Neuronal stem cell (in vitro differentiated cells): Measurements from ENCODE around the gene C22orf39.

ENCODE experiments used
- DNase-seq: peaks from one replicate; pipeline ENCODE4 v3.0.0-alpha.2; 2013; ENCODE audit warnings: low spot score
- H2AFZ ChIP-seq: one replicate; pipeline ENCODE4 v1.6.1; 2013; ENCODE audit warnings: mild to moderate bottlenecking, low read length, inconsistent platforms
- H2AK5ac ChIP-seq: 2 replicates; pipeline ENCODE4 v1.6.1; 2013; ENCODE audit warnings: low read depth, mild to moderate bottlenecking, inconsistent platforms, low read length, moderate library complexity, mixed read lengths
- H2BK120ac ChIP-seq: 2 replicates; pipeline ENCODE4 v1.6.1; 2013; ENCODE audit warnings: low read depth, mild to moderate bottlenecking, inconsistent platforms, low read length, moderate library complexity, mixed read lengths
- H2BK12ac ChIP-seq: one replicate; pipeline ENCODE4 v1.6.1; 2013; ENCODE audit warnings: low read length, inconsistent platforms
- H2BK15ac ChIP-seq: 2 replicates; pipeline ENCODE4 v1.6.1; 2013; ENCODE audit warnings: mild to moderate bottlenecking, low read length, inconsistent platforms, mixed read lengths
- H2BK5ac ChIP-seq: one replicate; pipeline ENCODE4 v1.6.1; 2013; ENCODE audit warnings: inconsistent platforms, mild to moderate bottlenecking, low read length, moderate library complexity
- H3K14ac ChIP-seq: one replicate; pipeline ENCODE4 v1.6.1; 2013; ENCODE audit warnings: low read length, inconsistent platforms
- H3K18ac ChIP-seq: 2 replicates; pipeline ENCODE4 v1.6.1; 2013; ENCODE audit warnings: low read length, inconsistent platforms
- H3K23ac ChIP-seq: 2 replicates; pipeline ENCODE4 v1.6.1; 2013; ENCODE audit warnings: low read depth, mild to moderate bottlenecking, mixed read lengths, low read length, inconsistent platforms; ENCODE audit not compliant: poor library complexity
- H3K27ac ChIP-seq: replicated peaks from 3 replicates; pipeline ENCODE4 v1.5.1; 2013; ENCODE audit warnings: low read length, inconsistent platforms
- H3K27me3 ChIP-seq, 3 experiments: 2 replicates each; pipeline ENCODE4 v1.6.1; 2013; ENCODE audit warnings: low read length in 3 of 3, mild to moderate bottlenecking in 2 of 3, inconsistent platforms in 1 of 3, low read depth in 1 of 3, mixed read lengths in 1 of 3, moderate library complexity in 1 of 3; ENCODE audit not compliant: control insufficient read depth in 3 of 3, insufficient read depth in 3 of 3
- H3K36me3 ChIP-seq, 2 donors: replicated peaks in 1 of 2; 2 replicates each; pipeline ENCODE4 v1.6.1; 2013; ENCODE audit warnings: low read length in 2 of 2; ENCODE audit not compliant: control insufficient read depth in 2 of 2, insufficient read depth in 2 of 2
- H3K4ac ChIP-seq: 2 replicates; pipeline ENCODE4 v1.6.1; 2013; ENCODE audit warnings: inconsistent platforms, mild to moderate bottlenecking, low read length, moderate library complexity
- H3K4me1 ChIP-seq, 2 donors: 1 replicate in 1 of 2; 2 replicates in 1 of 2; pipeline ENCODE4 v1.6.1; 2013; ENCODE audit warnings: low read length in 2 of 2, low read depth in 1 of 2; ENCODE audit not compliant: control insufficient read depth in 2 of 2, insufficient read depth in 1 of 2
- H3K4me2 ChIP-seq: one replicate; pipeline ENCODE4 v1.6.1; 2013; ENCODE audit warnings: mild to moderate bottlenecking, low read length, inconsistent platforms; ENCODE audit not compliant: insufficient read depth, poor library complexity, severe bottlenecking
- H3K4me3 ChIP-seq, 2 donors: 2 replicates each; pipeline ENCODE4 v1.5.1; 2013; ENCODE audit warnings: low read length in 2 of 2, mild to moderate bottlenecking in 2 of 2, inconsistent platforms in 1 of 2, moderate library complexity in 1 of 2
- H3K79me1 ChIP-seq: one replicate; pipeline ENCODE4 v1.6.1; 2013; ENCODE audit warnings: low read depth, mild to moderate bottlenecking, inconsistent platforms, low read length, moderate library complexity
- H3K9ac ChIP-seq: one replicate; pipeline ENCODE4 v1.6.1; 2013; ENCODE audit warnings: mild to moderate bottlenecking, low read depth, low read length, inconsistent platforms; ENCODE audit not compliant: poor library complexity
- H3K9me3 ChIP-seq, 2 donors: replicated peaks in 1 of 2; 2 replicates each; pipeline versions ENCODE3 to v1.6.1; 2013; ENCODE audit warnings: low read length in 2 of 2, mild to moderate bottlenecking in 2 of 2, inconsistent platforms in 1 of 2, low read depth in 1 of 2, mixed read lengths in 1 of 2, moderate library complexity in 1 of 2; ENCODE audit not compliant: control insufficient read depth in 2 of 2, insufficient read depth in 1 of 2
- H4K8ac ChIP-seq: one replicate; pipeline ENCODE4 v1.6.1; 2013; ENCODE audit warnings: low read depth, mild to moderate bottlenecking, inconsistent platforms, low read length, moderate library complexity
- H4K91ac ChIP-seq: one replicate; pipeline ENCODE4 v1.6.1; 2013; ENCODE audit warnings: low read length, low read depth, mild to moderate bottlenecking, inconsistent platforms; ENCODE audit not compliant: poor library complexity
- WGBS, 2 donors: extraction: QIAGEN DNeasy Blood & Tissue Kit; methylation state at CpG; one replicate each; pipeline ENCODE4 v1.1.7; 2013; ENCODE audit warnings: missing lambda C conversion rate in 2 of 2, mixed read lengths in 1 of 2; ENCODE audit not compliant: insufficient read length in 2 of 2, insufficient replicate concordance in 1 of 2; ENCODE audit errors: extremely low coverage in 2 of 2; 5-methylcytosine and 5-hydroxymethylcytosine counted together

Gene C22orf39

DNA sequence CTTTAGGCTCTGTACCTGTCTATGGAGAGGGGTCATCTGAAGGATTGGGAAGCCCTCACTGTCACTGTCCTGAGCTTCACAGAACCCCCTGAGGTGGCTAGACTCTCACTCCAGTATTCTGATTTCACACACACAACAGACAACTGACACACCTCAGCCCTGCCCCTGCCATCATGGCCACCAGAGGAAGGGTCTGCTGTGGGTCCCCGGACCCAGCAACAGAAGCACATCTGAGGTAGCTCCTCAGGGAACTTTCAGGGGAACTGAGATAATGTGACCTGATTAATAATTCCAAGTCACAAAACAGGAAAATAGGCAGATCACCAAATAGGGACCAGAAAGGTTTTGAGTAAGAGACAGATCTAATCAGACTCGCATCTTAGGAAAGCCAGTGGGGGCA is 7.5 kb upstream of the C22orf39 start:
- no peak overlapping the region for H4K8ac ChIP-seq
- H2BK5ac ChIP-seq, result no peak overlapping the region
- no peak overlapping the region for H2BK120ac ChIP-seq
- no peaks in the 10 kb centered on the region for H3K79me1 ChIP-seq
- no peak overlapping the region for H3K27ac ChIP-seq
- no peak overlapping the region for H3K4me2 ChIP-seq
- WGBS, 2 donors, result no CpG with 5 or more reads among the region's 2 CpGs
- H2BK12ac ChIP-seq, result no peak overlapping the region
- H3K4ac ChIP-seq, result no peak overlapping the region
- no peak for DNase-seq
- H3K14ac ChIP-seq, result no peak overlapping the region
- no peak overlapping the region for H2BK15ac ChIP-seq
- H3K36me3 ChIP-seq, result peaks cover 47 to 91% of the 10 kb centered on the region in 2 donors
- no peak overlapping the region for H3K4me3 ChIP-seq
- no peak overlapping the region for H3K18ac ChIP-seq
- no peak overlapping the region for H4K91ac ChIP-seq
- peak overlapping the region; percentile 69 for H3K23ac ChIP-seq
- no peaks in the 10 kb centered on the region for H3K27me3 ChIP-seq
- H2AFZ ChIP-seq, result no peak overlapping the region
- H3K4me1 ChIP-seq, result no peaks in the 10 kb centered on the region
- no peak overlapping the region for H3K9ac ChIP-seq
- H2AK5ac ChIP-seq, result no peak overlapping the region
- H3K9me3 ChIP-seq, result no peaks in the 10 kb centered on the region

DNA sequence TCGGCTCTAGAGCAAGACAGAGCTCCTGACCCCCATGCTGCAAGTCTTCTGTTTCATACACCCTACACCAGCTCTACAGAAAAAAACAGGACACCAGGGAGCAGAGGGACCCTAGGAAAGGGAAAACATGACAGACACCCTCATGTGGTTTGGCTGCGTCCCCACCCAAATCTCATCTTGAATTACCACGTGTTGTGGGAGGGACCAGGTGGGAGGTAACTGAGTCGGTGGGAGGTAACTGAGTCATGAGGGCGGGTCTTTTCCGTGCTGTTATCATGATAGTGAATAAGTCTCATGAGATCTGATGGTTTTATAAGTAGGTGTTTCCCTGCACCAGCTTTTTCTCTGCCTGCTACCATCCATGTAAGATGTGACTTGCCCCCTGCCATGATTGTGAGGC is 6.6 kb upstream of the C22orf39 start:
- DNase-seq, result no peak
- no peak overlapping the region for H2AFZ ChIP-seq
- H3K9me3 ChIP-seq, result no peaks in the 10 kb centered on the region
- no peak overlapping the region for H3K23ac ChIP-seq
- no peak overlapping the region for H3K18ac ChIP-seq
- no peak overlapping the region for H2BK12ac ChIP-seq
- no peaks in the 10 kb centered on the region for H3K4me1 ChIP-seq
- no peaks in the 10 kb centered on the region for H3K79me1 ChIP-seq
- H2BK120ac ChIP-seq, result no peak overlapping the region
- no CpG with 5 or more reads among the region's 6 CpGs for WGBS, 2 donors
- H3K4ac ChIP-seq, result no peak overlapping the region
- H4K91ac ChIP-seq, result no peak overlapping the region
- H3K27me3 ChIP-seq, result no peaks in the 10 kb centered on the region
- H3K9ac ChIP-seq, result no peak overlapping the region
- H2AK5ac ChIP-seq, result no peak overlapping the region
- H3K4me3 ChIP-seq, result no peak overlapping the region
- no peak overlapping the region for H3K14ac ChIP-seq
- no peak overlapping the region for H2BK5ac ChIP-seq
- H3K4me2 ChIP-seq, result no peak overlapping the region
- peaks cover 47 to 98% of the 10 kb centered on the region in 2 donors for H3K36me3 ChIP-seq
- H4K8ac ChIP-seq, result no peak overlapping the region
- H3K27ac ChIP-seq, result no peak overlapping the region
- no peak overlapping the region for H2BK15ac ChIP-seq

DNA sequence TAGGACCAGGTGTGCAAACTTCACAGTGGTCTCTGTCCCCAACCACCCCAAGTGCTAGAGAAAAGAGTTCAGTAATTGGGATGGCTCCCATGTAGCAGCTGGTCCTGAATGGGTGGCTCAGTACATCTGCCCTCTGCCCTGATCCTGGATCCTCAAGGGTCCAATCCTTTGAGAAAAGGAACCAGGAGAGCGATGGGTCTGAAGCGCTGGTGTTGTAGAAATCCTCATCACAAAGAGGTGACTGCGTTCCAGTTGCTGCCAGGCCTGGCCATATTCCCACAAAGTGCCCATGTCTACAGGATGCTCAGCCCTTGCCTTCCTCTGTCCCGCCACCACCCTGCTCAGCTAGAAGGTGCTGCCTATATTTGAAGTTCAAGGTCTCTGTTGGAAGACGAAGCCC is 6.2 kb upstream of the C22orf39 start:
- Histone ChIP-seq H3K14ac (no peak overlapping the region), H2AFZ (no peak overlapping the region), H2BK15ac (no peak overlapping the region), H3K36me3 (peaks cover 47 to 98% of the 10 kb centered on the region in 2 donors), H2AK5ac (no peak overlapping the region), H3K4me2 (no peak overlapping the region), H3K18ac (no peak overlapping the region), H3K4me3 (no peak overlapping the region), H3K23ac (no peak overlapping the region), H2BK120ac (no peak overlapping the region), H4K8ac (no peak overlapping the region), H2BK5ac (no peak overlapping the region), H3K9ac (no peak overlapping the region), H3K4ac (no peak overlapping the region), H3K9me3 (no peaks in the 10 kb centered on the region), H3K4me1 (peaks cover 0 to 3% of the 10 kb centered on the region in 2 donors), H4K91ac (no peak overlapping the region), H3K27ac (no peak overlapping the region), H3K27me3 (no peaks in the 10 kb centered on the region), H2BK12ac (no peak overlapping the region), H3K79me1 (no peaks in the 10 kb centered on the region)
- no peak for DNase-seq
- WGBS, 2 donors, result no CpG with 5 or more reads among the region's 5 CpGs

DNA sequence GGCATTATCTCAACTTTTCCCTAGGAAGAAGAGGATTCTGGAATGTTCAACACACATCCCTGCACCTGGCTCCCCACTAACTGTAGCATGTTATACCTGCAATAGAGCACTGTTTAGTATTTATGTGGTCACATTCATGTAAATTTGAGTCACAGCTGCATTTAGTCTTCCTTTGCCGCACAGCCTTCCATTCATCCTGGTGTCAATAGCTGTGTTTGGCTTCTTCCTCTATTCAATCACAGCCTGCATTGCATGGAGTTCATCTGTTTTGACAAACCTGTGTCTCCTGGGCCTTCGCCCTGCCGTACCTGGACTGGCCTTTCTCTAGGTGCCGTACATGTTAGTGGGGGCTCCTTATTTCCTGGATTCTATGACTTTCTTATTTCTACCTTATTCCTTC is 4.1 kb upstream of the C22orf39 start:
- no peak overlapping the region for H2AFZ ChIP-seq
- H3K36me3 ChIP-seq, result peaks cover 37 to 80% of the 10 kb centered on the region in 2 donors
- WGBS, 2 donors, result no CpG with 5 or more reads among the region's 4 CpGs
- no peak overlapping the region for H3K14ac ChIP-seq
- H3K27ac ChIP-seq, result no peak overlapping the region
- H3K27me3 ChIP-seq, result no peaks in the 10 kb centered on the region
- no peaks in the 10 kb centered on the region for H3K9me3 ChIP-seq
- H3K18ac ChIP-seq, result no peak overlapping the region
- H2AK5ac ChIP-seq, result no peak overlapping the region
- no peak overlapping the region for H3K4me3 ChIP-seq
- H2BK5ac ChIP-seq, result no peak overlapping the region
- H3K4me2 ChIP-seq, result no peak overlapping the region
- no peak for DNase-seq
- no peak overlapping the region for H2BK15ac ChIP-seq
- H3K23ac ChIP-seq, result no peak overlapping the region
- H4K91ac ChIP-seq, result no peak overlapping the region
- peaks cover 3% of the 10 kb centered on the region for H3K79me1 ChIP-seq
- peaks cover 4 to 6% of the 10 kb centered on the region in 2 donors for H3K4me1 ChIP-seq
- H3K9ac ChIP-seq, result no peak overlapping the region
- no peak overlapping the region for H3K4ac ChIP-seq
- no peak overlapping the region for H2BK12ac ChIP-seq
- H4K8ac ChIP-seq, result no peak overlapping the region
- H2BK120ac ChIP-seq, result no peak overlapping the region
